HEK293 (cell line): ENCODE measurements around the gene COL1A1.

ENCODE experiments used
- CTCF ChIP-seq: fragments of 450-650 bp; formaldehyde crosslinking; IDR thresholded peaks from 2 replicates; pipeline ENCODE4 v1.5.1; 2016; ENCODE audit warnings: missing biosample characterization, missing genetic modification characterization
- GLIS2 ChIP-seq: fragments of 450-650 bp; formaldehyde crosslinking; IDR thresholded peaks from 2 replicates; pipeline ENCODE4 v1.5.1; 2016; ENCODE audit warnings: missing biosample characterization, missing genetic modification characterization
- HOXD13 ChIP-seq: sonication (generic); formaldehyde crosslinking; IDR thresholded peaks from 2 replicates; pipeline ENCODE4 v1.8.0; 2022; ENCODE audit warnings: missing genetic modification reagents, borderline replicate concordance
- KLF16 ChIP-seq: fragments of 450-650 bp; formaldehyde crosslinking; IDR thresholded peaks from 2 replicates; pipeline ENCODE4 v1.5.1; 2017; ENCODE audit warnings: missing biosample characterization, missing genetic modification characterization
- PRDM1 ChIP-seq: fragments of 450-650 bp; formaldehyde crosslinking; IDR thresholded peaks from 2 replicates; pipeline ENCODE4; 2016; ENCODE audit warnings: missing biosample characterization, missing genetic modification characterization
- YY1 ChIP-seq: fragments of 450-650 bp; formaldehyde crosslinking; IDR thresholded peaks from 2 replicates; pipeline ENCODE4 v1.5.1; 2018; ENCODE audit warnings: missing biosample characterization, missing genetic modification characterization
- ZNF274 ChIP-seq, 2 experiments: fragments of 200-500 bp in 1 of 2; fragments of 450-650 bp in 1 of 2; sonication (Bioruptor generic) in 1 of 2; formaldehyde crosslinking in 1 of 2; IDR thresholded peaks; 2 replicates each; pipeline versions ENCODE4 v1.5.1 to v1.6.1; 2014 to 2016; ENCODE audit warnings: borderline replicate concordance in 1 of 2, inconsistent platforms in 1 of 2, low read length in 1 of 2, missing biosample characterization in 1 of 2, missing genetic modification characterization in 1 of 2
- ZNF324 ChIP-seq: fragments of 450-650 bp; formaldehyde crosslinking; IDR thresholded peaks from 2 replicates; pipeline ENCODE4 v1.5.1; 2016; ENCODE audit warnings: missing biosample characterization, missing genetic modification characterization
- ZNF366 ChIP-seq: fragments of 450-650 bp; formaldehyde crosslinking; conservative IDR thresholded peaks from 2 replicates; pipeline ENCODE4 v1.5.1; 2016; ENCODE audit warnings: missing biosample characterization, missing genetic modification characterization
- ZNF558 ChIP-seq: fragments of 450-650 bp; formaldehyde crosslinking; IDR thresholded peaks from 2 replicates; pipeline ENCODE4 v1.5.1; 2016; ENCODE audit warnings: missing biosample characterization, missing genetic modification characterization
- ZNF768 ChIP-seq: fragments of 450-650 bp; formaldehyde crosslinking; IDR thresholded peaks from 2 replicates; pipeline ENCODE4 v1.5.1; 2018; ENCODE audit warnings: missing biosample characterization, mild to moderate bottlenecking, missing genetic modification characterization
- TF ChIP-seq, protein P1 (sequence below): fragments of 450-650 bp; formaldehyde crosslinking; IDR thresholded peaks from 2 replicates; pipeline ENCODE4 v1.5.1; 2016; ENCODE audit warnings: missing biosample characterization, missing genetic modification characterization

DNA sequence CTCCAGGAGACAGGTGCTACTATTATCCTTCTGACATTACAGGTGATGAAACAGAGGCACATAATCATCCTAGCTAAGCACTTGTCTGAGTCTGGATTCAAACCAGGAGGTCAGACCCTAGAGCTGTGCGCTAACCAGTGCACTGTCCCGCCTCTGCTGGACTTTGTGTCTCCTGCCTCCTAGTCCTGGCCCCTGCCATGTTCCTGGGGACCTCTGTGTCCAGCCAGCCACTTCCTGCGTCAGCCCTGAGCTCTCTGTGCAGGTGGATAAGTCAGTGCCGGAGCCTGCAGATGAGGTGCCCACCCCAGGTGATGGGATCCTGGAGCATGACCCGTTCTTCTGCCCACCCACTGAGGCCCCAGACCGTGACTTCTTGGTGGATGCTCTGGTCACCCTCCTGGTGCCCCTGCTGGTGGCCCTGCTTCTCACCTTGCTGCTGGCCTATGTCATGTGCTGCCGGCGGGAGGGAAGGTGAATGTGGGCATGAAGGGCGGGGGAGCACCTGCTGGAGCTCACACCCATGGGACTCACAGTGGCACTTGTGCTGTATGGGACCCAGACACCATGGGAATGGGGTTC is 31.5 kb downstream of the COL1A1 start:
- no peak for TF ChIP-seq ZNF324 (tag by site-specific recombination)
- no peak for TF ChIP-seq KLF16 (tag by site-specific recombination)
- TF ChIP-seq CTCF (tag by site-specific recombination), result no peak
- TF ChIP-seq, protein P1, sequence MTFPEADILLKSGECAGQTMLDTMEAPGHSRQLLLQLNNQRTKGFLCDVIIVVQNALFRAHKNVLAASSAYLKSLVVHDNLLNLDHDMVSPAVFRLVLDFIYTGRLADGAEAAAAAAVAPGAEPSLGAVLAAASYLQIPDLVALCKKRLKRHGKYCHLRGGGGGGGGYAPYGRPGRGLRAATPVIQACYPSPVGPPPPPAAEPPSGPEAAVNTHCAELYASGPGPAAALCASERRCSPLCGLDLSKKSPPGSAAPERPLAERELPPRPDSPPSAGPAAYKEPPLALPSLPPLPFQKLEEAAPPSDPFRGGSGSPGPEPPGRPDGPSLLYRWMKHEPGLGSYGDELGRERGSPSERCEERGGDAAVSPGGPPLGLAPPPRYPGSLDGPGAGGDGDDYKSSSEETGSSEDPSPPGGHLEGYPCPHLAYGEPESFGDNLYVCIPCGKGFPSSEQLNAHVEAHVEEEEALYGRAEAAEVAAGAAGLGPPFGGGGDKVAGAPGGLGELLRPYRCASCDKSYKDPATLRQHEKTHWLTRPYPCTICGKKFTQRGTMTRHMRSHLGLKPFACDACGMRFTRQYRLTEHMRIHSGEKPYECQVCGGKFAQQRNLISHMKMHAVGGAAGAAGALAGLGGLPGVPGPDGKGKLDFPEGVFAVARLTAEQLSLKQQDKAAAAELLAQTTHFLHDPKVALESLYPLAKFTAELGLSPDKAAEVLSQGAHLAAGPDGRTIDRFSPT (tag by site-specific recombination), result no peak
- TF ChIP-seq ZNF558, result no peak
- no peak; the same call in 1 of the 2 replicates for TF ChIP-seq GLIS2 (tag by site-specific recombination)
- no peak for TF ChIP-seq PRDM1 (tag by site-specific recombination)
- TF ChIP-seq HOXD13 (CRISPR knock-in tag), result no peak
- TF ChIP-seq ZNF366, result no peak
- TF ChIP-seq YY1 (tag by site-specific recombination), result no peak
- TF ChIP-seq ZNF768 (tag by site-specific recombination), result no peak
- no peak for TF ChIP-seq ZNF274 (IDR thresholded peaks at IDR 0.05; ENCODE audit: low read length)
- no peak for TF ChIP-seq ZNF274 (tag by site-specific recombination; IDR thresholded peaks at IDR 0.05; ENCODE audit: borderline replicate concordance)
